Osteoblast (primary cell): ENCODE measurements around the gene SLC27A6. TPM values are rescaled to one million over a fixed set of nuclear protein-coding genes. Genes with fewer than 3 reads are reported as not detected.

Experiments used
- DNase-seq: peaks from one replicate; pipeline ENCODE4 v3.0.0; 2011; ENCODE audit warnings: low spot score, mixed read lengths; ENCODE audit not compliant: insufficient read length; ENCODE audit errors: missing footprints
- H2AFZ ChIP-seq: 2 replicates; pipeline ENCODE4 v1.6.0; 2011; ENCODE audit warnings: mild to moderate bottlenecking, low read length
- H3K27ac ChIP-seq: 2 replicates; pipeline ENCODE4 v1.5.1; 2011; ENCODE audit warnings: mild to moderate bottlenecking, low read depth, low read length, moderate library complexity
- H3K27me3 ChIP-seq: 2 replicates; pipeline ENCODE4 v1.6.0; 2012; ENCODE audit warnings: mild to moderate bottlenecking, control low read depth, inconsistent platforms, low read length, moderate library complexity; ENCODE audit not compliant: insufficient read depth
- H3K36me3 ChIP-seq: 2 replicates; pipeline ENCODE4 v1.5.1; 2011; ENCODE audit warnings: mild to moderate bottlenecking, low read length, control low read depth, moderate library complexity; ENCODE audit not compliant: insufficient read depth
- H3K4me1 ChIP-seq: 2 replicates; pipeline ENCODE4 v1.5.1; 2011; ENCODE audit warnings: mild to moderate bottlenecking, low read length, control low read depth, moderate library complexity; ENCODE audit not compliant: insufficient read depth
- H3K4me2 ChIP-seq: 2 replicates; pipeline ENCODE4 v1.6.0; 2011; ENCODE audit warnings: mild to moderate bottlenecking, low read length; ENCODE audit not compliant: insufficient read depth
- H3K4me3 ChIP-seq: fragments of 200-600 bp; sonication (generic); 3 replicates; pipeline ENCODE4 v1.5.1; 2012; ENCODE audit warnings: mild to moderate bottlenecking, low read length, inconsistent platforms; ENCODE audit not compliant: insufficient read depth
- H3K79me2 ChIP-seq: 2 replicates; pipeline ENCODE4 v1.6.0; 2012; ENCODE audit warnings: mild to moderate bottlenecking, low read length, control low read depth, inconsistent platforms; ENCODE audit not compliant: insufficient read depth
- H3K9me3 ChIP-seq: 2 replicates; pipeline ENCODE4 v1.5.1; 2011; ENCODE audit warnings: low read depth, low read length, control low read depth
- H4K20me1 ChIP-seq: 2 replicates; pipeline ENCODE4 v1.6.0; 2012; ENCODE audit warnings: mild to moderate bottlenecking, low read length, control low read depth; ENCODE audit not compliant: insufficient read depth
- CTCF ChIP-seq: IDR thresholded peaks from 2 replicates; pipeline ENCODE4 v1.5.1; 2011; ENCODE audit warnings: mild to moderate bottlenecking, low read depth, low read length, moderate library complexity; ENCODE audit errors: extremely low read depth
- total RNA-seq: library from RNA; depleted of rRNA; stranded (reverse); fragments of >200 nt; gene quantifications from 2 replicates; pipeline ENCODE4 v1.2.3, GENCODE V29; 2012

The SLC27A6 gene
- total RNA-seq, 1 donor = not detected

- H3K4me3 ChIP-seq = no peak overlapping the region
- DNase-seq = no peak
- no peaks in the 10 kb centered on the region for H3K9me3 ChIP-seq
- no peaks in the 10 kb centered on the region for H3K27me3 ChIP-seq
- no peak overlapping the region for H2AFZ ChIP-seq
- H3K4me2 ChIP-seq = no peak overlapping the region
- no peaks in the 10 kb centered on the region for H3K79me2 ChIP-seq
- no peak overlapping the region for H3K27ac ChIP-seq
- no peak for TF ChIP-seq CTCF
- no peaks in the 10 kb centered on the region for H3K36me3 ChIP-seq
- H4K20me1 ChIP-seq = no peaks in the 10 kb centered on the region
- no peaks in the 10 kb centered on the region for H3K4me1 ChIP-seq
Observed at GRCh38 chr5:129057329-129057728, 92.0 kb downstream of the SLC27A6 start.

- no peak overlapping the region for H3K27ac ChIP-seq
- no peaks in the 10 kb centered on the region for H4K20me1 ChIP-seq
- H3K9me3 ChIP-seq = no peaks in the 10 kb centered on the region
- H3K36me3 ChIP-seq = no peaks in the 10 kb centered on the region
- no peak overlapping the region for H2AFZ ChIP-seq
- no peak for DNase-seq
- no peaks in the 10 kb centered on the region for H3K4me1 ChIP-seq
- H3K27me3 ChIP-seq = no peaks in the 10 kb centered on the region
- TF ChIP-seq CTCF = no peak
- H3K4me3 ChIP-seq = no peak overlapping the region
- no peaks in the 10 kb centered on the region for H3K79me2 ChIP-seq
- H3K4me2 ChIP-seq = no peak overlapping the region
Observed at GRCh38 chr5:129061849-129062248, 96.6 kb downstream of the SLC27A6 start.

- H3K4me2 ChIP-seq = no peak overlapping the region
- TF ChIP-seq CTCF = no peak
- no peaks in the 10 kb centered on the region for H3K9me3 ChIP-seq
- H4K20me1 ChIP-seq = no peaks in the 10 kb centered on the region
- DNase-seq = no peak
- H3K79me2 ChIP-seq = no peaks in the 10 kb centered on the region
- no peak overlapping the region for H3K4me3 ChIP-seq
- H3K36me3 ChIP-seq = no peaks in the 10 kb centered on the region
- H3K27ac ChIP-seq = no peak overlapping the region
- no peaks in the 10 kb centered on the region for H3K4me1 ChIP-seq
- H3K27me3 ChIP-seq = no peaks in the 10 kb centered on the region
- H2AFZ ChIP-seq = no peak overlapping the region
Observed at GRCh38 chr5:129063483-129064113, 98.3 kb downstream of the SLC27A6 start.

- no peak for TF ChIP-seq CTCF
- H3K27ac ChIP-seq = no peak overlapping the region
- no peak for DNase-seq
- no peak overlapping the region for H2AFZ ChIP-seq
- no peak overlapping the region for H3K4me2 ChIP-seq
- no peaks in the 10 kb centered on the region for H3K4me1 ChIP-seq
- no peaks in the 10 kb centered on the region for H3K79me2 ChIP-seq
- no peaks in the 10 kb centered on the region for H3K36me3 ChIP-seq
- no peaks in the 10 kb centered on the region for H4K20me1 ChIP-seq
- H3K27me3 ChIP-seq = no peaks in the 10 kb centered on the region
- no peak overlapping the region for H3K4me3 ChIP-seq
- H3K9me3 ChIP-seq = no peaks in the 10 kb centered on the region
Observed at GRCh38 chr5:129065721-129066120, 100.4 kb downstream of the SLC27A6 start.
